Activated CD4-positive, alpha-beta T cell treated with anti-CD3 and anti-CD28 coated beads, Interleukin-2, Interleukin-6, amounts not matched to agents 100 ng/mL and 50 ng/mL, durations not matched to agents 16 hours and 8 hours (primary cell): ENCODE results near the gene TBC1D8.

ENCODE experiments used
- DNase-seq: peaks from one replicate; pipeline ENCODE4 v3.0.0-alpha.2; 2020

Gene TBC1D8

GRCh38 chr2:101111262-101111838, 39.8 kb downstream of the TBC1D8 start:
- no peak for DNase-seq

DNA sequence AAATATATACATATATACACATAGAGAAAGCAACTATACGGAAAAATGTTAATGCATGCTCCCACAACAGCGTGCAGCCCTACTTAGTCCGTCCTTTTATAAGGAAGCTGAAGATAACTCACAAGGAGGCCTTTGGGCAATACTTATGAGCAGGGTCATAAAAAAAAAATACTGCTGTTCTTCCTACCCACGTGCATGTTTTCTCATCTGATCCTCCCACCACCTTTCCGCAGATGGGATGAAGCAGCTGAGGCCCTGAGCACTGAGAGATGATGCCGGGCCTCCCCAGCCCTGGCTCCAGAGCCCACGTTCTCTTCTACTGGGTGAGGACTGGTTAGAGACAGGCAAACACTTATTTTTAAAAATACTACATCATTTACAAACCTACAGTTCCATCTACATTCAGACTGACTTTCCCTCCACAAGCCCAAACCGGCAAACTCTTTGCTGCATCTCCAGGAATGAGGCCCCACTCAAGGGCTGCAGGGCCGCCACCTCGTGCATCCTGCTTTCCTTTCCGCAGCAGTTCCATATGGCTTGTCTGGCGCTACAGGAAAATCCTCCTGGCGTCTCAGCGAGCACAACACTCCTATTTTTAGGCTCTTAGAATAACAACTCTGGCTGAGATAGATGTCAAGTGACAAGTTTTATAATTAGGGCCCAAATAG, 41.6 kb downstream of the TBC1D8 start:
- no peak for DNase-seq

- DNase-seq = no peak
Observed at GRCh38 chr2:101108357-101108756, 42.8 kb downstream of the TBC1D8 start.

- no peak for DNase-seq
Observed at GRCh38 chr2:101107241-101107640, 43.9 kb downstream of the TBC1D8 start.

DNA sequence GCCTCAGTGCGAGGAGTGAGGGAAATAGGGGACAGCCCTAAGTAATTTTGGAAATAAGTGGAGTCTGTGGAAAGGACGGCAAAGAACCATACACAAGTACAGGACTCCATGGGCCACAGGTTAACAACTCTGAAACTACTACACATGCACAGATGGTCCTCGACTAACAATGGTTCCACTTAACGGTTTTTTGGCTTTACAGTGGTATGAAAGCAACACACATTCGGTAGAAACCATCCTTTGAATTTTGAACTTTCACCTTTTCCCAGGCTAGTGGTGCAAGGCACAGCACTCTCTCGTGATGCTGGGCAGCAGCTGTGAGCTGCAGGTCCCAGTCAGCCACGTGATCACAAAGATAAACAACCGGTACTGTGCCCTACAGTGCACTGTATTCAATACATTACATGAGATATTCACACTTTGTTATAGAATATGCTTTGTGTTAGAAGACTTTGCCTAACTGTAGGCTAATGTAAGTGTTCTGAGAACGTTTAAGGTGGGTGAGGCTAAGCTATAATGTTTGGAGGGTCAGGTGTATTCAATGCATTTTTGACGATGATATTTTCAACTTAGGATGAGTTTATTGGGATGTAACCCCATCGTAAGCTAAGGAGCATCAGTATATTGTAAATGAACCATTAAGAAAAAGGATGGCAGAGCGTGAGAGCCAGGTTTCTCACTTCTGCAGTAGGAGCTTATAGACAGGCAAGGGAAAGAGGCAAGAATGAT, 44.6 kb downstream of the TBC1D8 start:
- DNase-seq = no peak

- no peak for DNase-seq
Observed at GRCh38 chr2:101105654-101106053, 45.5 kb downstream of the TBC1D8 start.

DNA sequence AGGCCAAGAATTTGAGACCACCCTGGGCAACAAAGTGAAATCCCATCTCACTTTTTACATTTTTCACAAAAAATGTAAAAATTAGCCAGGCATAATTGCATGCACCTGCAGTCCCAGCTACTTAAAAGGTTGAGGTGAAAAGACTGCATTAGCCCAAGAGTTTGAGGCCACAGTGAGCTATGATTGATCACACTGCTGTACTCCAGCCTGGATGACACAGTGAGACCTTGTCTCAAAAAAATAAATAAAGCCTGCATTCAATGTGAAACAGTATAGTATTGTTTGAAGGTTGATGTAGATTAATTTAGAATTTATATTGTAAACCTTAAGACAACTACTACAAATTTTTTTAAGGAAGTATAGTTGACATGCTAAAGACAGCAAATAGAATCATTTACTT, 53.5 kb downstream of the TBC1D8 start:
- DNase-seq = no peak

- DNase-seq = no peak
Observed at GRCh38 chr2:101096619-101097142, 54.5 kb downstream of the TBC1D8 start.

GRCh38 chr2:101094351-101094750, 56.8 kb downstream of the TBC1D8 start:
- no peak for DNase-seq

DNA sequence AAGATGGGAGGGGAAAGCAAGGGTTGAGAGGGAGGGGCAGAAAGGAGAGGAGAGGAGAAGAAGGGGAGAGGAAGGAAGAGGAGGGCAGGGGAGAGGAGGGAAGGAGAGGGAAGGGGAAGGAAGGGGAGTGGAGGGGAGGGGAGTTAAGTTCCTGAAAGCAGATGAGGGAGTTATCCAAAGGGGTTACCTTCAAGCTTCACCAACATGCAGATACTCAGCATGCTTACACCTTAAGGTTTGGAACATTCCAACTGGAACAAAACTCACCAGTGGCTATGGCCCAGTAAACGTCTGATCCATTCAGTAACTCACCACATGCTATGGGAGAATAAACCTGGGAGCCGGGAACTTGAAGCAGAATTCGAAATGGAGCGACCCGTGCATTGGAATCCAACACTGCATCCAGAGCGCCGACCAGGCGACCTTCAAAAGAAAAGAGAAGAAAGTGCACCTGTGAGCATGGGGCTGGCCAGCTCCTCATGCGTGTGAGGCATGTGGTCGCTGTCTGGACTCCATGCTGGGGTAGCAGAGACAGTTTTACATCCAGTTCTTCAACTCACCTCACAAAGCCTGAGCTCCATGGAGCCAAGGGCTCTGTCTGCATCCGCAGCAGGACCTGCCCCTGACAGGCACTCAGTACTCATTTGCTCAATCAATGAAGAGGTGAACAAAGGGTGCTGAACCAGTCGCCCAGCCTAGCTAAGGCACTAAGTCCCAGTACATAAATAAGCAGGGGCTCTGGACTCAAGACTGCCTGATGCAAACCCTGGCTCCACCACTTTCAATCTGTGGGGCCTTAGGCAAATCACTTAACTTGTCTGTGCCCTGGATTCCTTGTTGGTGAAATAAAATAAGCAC, 61.0 kb downstream of the TBC1D8 start:
- DNase-seq = no peak

DNA sequence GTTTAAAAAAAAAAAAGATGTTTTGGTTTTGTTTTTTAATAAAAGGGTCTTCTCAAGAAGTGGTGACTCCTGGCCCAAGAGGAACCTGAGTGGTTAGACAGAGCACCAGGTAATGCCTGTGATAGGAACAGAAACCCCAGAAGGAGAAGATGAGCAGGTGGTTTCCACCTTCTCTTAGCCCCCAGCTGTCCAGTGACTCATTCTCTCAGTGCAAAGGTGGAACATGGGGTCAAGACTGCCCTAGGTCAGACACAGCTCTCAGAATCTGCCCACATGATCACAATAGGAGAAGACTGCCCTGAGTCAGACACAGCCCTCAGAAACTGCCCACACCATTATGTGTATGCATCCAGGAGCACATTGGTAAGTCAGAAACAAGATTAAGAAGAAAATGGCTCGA, 61.8 kb downstream of the TBC1D8 start:
- no peak for DNase-seq

DNA sequence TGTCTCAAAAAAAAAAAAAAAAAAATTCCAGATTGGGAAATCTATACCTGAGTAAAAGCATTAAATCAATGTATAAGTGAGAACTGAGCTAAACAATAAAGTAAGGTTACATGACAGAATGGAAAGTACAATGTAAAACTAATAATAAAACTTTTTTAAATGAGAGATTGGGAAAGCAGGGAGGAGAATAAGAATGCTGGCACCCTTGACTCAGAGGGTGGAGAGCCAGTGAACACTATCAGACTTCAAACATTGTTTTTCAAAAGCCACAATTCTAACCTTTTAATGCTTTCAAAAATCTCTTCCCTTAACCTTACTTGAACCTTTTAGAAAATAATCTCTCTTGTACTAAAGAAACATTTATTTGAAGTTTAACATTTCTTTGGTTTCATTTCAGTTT, 63.5 kb downstream of the TBC1D8 start:
- no peak for DNase-seq

- no peak for DNase-seq
Observed at GRCh38 chr2:101083613-101084012, 67.6 kb downstream of the TBC1D8 start.

GRCh38 chr2:101082998-101083397, 68.2 kb downstream of the TBC1D8 start:
- DNase-seq = no peak

DNA sequence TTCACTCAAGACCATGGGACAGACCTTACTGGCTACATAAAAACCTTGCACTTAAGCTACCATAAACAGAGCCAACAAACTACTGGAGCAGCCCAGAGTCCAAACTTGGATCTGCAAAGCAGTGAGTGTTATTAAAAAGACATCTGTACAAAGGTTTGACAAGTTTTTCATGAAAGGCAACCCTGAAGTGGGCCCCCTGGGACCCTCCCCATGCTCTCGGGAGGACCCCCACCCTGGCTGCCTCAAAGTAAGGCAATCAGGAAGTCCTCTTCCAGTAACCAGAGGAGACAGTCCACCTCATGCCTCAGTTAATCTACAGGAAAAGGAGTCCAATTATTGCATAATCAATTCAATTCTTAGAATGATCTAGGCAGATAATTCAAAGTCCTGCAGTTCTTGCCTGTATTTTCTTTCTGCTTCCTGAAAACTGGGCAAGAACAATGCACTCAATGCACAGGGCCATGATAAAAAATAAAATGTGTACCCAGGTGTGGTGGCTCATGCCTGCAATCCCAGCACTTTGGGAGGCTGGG, 69.7 kb downstream of the TBC1D8 start:
- no peak for DNase-seq

DNA sequence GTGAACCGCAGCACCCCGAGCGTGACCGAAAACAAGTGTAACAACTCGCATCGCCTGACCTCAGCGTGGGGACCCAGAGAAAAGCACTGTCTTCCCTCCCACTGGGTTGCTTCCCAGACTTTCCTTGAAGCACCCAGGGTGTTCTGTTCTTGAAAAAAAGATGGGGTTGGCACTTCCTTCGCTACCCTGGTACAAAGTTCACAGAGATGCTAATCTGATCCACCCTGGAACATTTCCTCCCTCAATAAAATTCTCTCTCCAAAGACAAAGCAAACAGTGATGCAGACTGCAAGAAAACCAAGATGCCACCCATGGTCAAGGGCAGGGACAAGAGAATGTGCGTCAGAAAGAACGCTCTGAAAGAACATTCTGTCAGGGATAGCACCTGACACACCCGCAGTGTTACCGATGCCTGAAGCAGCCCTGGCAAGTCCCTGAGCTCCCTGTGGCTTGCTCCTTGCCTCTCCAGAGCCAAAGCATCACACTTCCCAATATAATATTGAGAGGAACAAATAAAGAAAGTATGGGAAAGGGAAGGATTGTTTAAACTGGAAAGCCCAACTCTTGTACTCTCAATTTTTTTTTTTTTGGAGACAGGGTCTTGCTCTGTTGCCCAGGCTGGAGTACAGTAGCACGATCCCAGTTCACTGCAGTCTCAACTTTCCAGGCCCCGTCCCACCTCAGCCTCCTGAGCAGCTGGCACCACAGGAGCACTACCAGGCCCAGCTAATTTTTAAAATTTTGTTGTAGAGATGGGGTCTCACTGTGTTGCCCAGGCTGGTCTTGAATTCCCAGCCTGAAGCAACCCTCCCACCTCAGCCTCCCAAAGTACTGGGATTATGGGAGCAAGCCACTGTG, 70.7 kb downstream of the TBC1D8 start:
- no peak for DNase-seq

DNA sequence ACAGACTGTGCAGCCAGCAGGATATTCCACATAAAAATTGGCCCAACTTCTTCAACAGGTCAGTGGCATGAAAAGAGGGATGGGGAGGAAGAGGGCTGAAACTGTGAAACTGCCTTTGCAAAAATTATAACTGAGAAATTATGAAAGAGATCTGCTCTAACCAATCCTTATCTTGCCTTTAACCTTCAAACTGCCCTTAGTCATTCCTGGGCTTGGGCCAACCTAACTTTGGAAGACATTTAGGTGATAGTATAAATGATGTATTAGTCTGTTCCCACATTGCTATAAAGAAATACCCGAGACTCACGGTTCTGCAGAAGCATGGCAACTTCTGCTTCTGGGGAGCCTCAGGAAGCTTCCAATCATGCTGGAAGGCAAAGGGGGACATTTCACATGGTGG, 74.6 kb downstream of the TBC1D8 start:
- no peak for DNase-seq

GRCh38 chr2:101064868-101065549, 86.2 kb downstream of the TBC1D8 start:
- DNase-seq = no peak

- DNase-seq = no peak
Observed at GRCh38 chr2:101064505-101064867, 86.7 kb downstream of the TBC1D8 start.

- DNase-seq = no peak
Observed at GRCh38 chr2:101064125-101064502, 87.1 kb downstream of the TBC1D8 start.

- no peak for DNase-seq
Observed at GRCh38 chr2:101063352-101064124, 87.6 kb downstream of the TBC1D8 start.
